Measurements from ENCODE around the gene PPIA. TPM values are rescaled to one million over a fixed set of nuclear protein-coding genes. Genes with fewer than 3 reads are reported as not detected.

PPIA gene
- total RNA-seq, 1 donor from 2014 or later, result 1,178 TPM

DNA sequence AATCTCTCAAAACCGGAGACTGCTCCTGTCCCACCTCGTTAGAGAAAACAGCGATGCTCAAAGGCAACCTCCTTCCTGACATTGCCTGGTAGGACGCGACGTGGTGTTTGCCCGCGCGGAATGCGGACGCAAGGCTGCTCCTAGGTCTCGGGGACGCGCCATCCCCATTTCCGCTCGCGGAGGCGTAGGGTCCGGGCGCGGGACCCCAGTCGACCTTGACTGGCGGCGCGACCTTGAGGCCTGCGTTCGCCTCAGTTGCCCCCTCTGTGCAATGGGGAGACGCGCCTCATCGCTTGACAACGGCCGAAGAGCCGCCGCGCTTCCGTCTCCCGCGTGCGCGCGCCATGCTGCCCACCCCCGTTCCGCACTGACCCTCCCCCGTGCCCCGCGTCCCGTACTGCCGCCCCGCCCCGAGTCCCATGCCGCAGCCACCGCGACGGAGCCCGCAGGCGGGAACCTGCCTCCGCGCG lies 412 bp upstream of the PPIA start:
- H3K27me3 ChIP-seq (ENCODE audit: control insufficient read depth, insufficient read depth, low read length), result no peaks in the 10 kb centered on the region
- TF ChIP-seq CTCF (IDR thresholded peaks at IDR 0.05; ENCODE audit: insufficient read depth, low read length, severe bottlenecking), result no peak
- DNase-seq (ENCODE audit: low read depth) (peak; percentile 45), FAIRE-seq (no peak)
- peak overlapping the region; percentile 91 for H3K4me3 ChIP-seq (ENCODE audit: low read depth, low read length)
- H3K36me3 ChIP-seq (ENCODE audit: control insufficient read depth, insufficient read depth, low read length), result peaks cover 14% of the 10 kb centered on the region

GRCh38 chr7:44797329-44798258 lies 1.1 kb downstream of the PPIA start:
- FAIRE-seq (no peak), DNase-seq (ENCODE audit: low read depth) (peak; percentile 89)
- H3K36me3 ChIP-seq (ENCODE audit: control insufficient read depth, insufficient read depth, low read length), result peaks cover 21% of the 10 kb centered on the region
- H3K4me3 ChIP-seq (ENCODE audit: low read depth, low read length), result peak overlapping the region; percentile 91
- H3K27me3 ChIP-seq (ENCODE audit: control insufficient read depth, insufficient read depth, low read length), result no peaks in the 10 kb centered on the region
- TF ChIP-seq CTCF (IDR thresholded peaks at IDR 0.05; ENCODE audit: insufficient read depth, low read length, severe bottlenecking), result peak; percentile 49

GRCh38 chr7:44798649-44799305 lies 2.3 kb downstream of the PPIA start:
- DNase-seq (ENCODE audit: low read depth) (no peak), FAIRE-seq (no peak)
- no peak for TF ChIP-seq CTCF (IDR thresholded peaks at IDR 0.05; ENCODE audit: insufficient read depth, low read length, severe bottlenecking)
- Histone ChIP-seq H3K27me3 (ENCODE audit: control insufficient read depth, insufficient read depth, low read length) (no peaks in the 10 kb centered on the region), H3K36me3 (ENCODE audit: control insufficient read depth, insufficient read depth, low read length) (peaks cover 23% of the 10 kb centered on the region), H3K4me3 (ENCODE audit: low read depth, low read length) (no peak overlapping the region)

DNA sequence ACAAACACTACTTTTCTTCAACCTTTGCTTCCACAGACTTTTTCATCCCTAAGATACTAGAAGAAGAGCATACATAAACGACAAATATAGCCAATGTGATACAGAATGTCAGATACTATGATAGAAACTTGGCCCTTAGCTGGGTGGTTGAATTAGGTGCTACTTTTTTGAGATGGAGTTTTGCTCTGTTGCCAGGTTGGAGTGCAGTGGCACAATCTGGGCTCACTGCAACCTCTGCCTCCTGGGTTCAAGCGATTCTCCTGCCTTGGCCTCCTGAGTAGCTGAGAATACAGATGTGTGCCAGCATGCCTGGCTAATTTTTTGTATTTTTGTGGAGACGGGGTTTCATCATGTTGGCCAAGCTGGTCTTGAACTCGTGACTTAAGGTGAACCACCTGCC lies 3.5 kb downstream of the PPIA start:
- DNase-seq (ENCODE audit: low read depth) (no peak), FAIRE-seq (no peak)
- peaks cover 23% of the 10 kb centered on the region for H3K36me3 ChIP-seq (ENCODE audit: control insufficient read depth, insufficient read depth, low read length)
- H3K4me3 ChIP-seq (ENCODE audit: low read depth, low read length), result no peak overlapping the region
- H3K27me3 ChIP-seq (ENCODE audit: control insufficient read depth, insufficient read depth, low read length), result no peaks in the 10 kb centered on the region
- TF ChIP-seq CTCF (IDR thresholded peaks at IDR 0.05; ENCODE audit: insufficient read depth, low read length, severe bottlenecking), result no peak

DNA sequence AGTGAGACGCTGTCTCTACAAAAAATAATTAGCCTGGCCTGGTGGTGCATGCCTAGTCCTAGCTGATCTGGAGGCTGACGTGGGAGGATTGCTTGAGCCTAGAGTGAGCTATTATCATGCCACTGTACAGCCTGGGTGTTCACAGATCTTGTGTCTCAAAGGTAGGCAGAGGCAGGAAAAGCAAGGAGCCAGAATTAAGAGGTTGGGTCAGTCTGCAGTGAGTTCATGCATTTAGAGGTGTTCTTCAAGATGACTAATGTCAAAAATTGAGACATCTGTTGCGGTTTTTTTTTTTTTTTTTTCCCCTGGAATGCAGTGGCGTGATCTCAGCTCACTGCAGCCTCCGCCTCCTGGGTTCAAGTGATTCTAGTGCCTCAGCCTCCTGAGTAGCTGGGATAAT lies 5.4 kb downstream of the PPIA start:
- H3K36me3 ChIP-seq (ENCODE audit: control insufficient read depth, insufficient read depth, low read length), result peaks cover 23% of the 10 kb centered on the region
- H3K4me3 ChIP-seq (ENCODE audit: low read depth, low read length), result no peak overlapping the region
- no peak for TF ChIP-seq CTCF (IDR thresholded peaks at IDR 0.05; ENCODE audit: insufficient read depth, low read length, severe bottlenecking)
- peak; percentile 70 for DNase-seq (ENCODE audit: low read depth)
- H3K27me3 ChIP-seq (ENCODE audit: control insufficient read depth, insufficient read depth, low read length), result no peaks in the 10 kb centered on the region
- FAIRE-seq, result no peak
